GM10847 (cell line): ENCODE data around the gene ATF6.

Source experiments
- POLR2A ChIP-seq: IDR thresholded peaks from 2 replicates; pipeline ENCODE4 v1.6.1; 2011; ENCODE audit not compliant: insufficient read length; ENCODE audit errors: extremely low read depth

Gene ATF6

GRCh38 chr1:161801955-161802354 lies 35.8 kb downstream of the ATF6 start:
- TF ChIP-seq POLR2A, result no peak

GRCh38 chr1:161803181-161803580 lies 37.1 kb downstream of the ATF6 start:
- no peak for TF ChIP-seq POLR2A

- no peak for TF ChIP-seq POLR2A
These were observed 39.5 kb downstream of the ATF6 start for GRCh38 chr1:161805399-161806197.

GRCh38 chr1:161810780-161811179 lies 44.7 kb downstream of the ATF6 start:
- no peak for TF ChIP-seq POLR2A

- TF ChIP-seq POLR2A, result no peak
These were observed 50.1 kb downstream of the ATF6 start for GRCh38 chr1:161816201-161816600.

GRCh38 chr1:161817176-161817730 lies 51.1 kb downstream of the ATF6 start:
- TF ChIP-seq POLR2A, result no peak

- TF ChIP-seq POLR2A, result no peak
These were observed 54.8 kb downstream of the ATF6 start for GRCh38 chr1:161820914-161821313.

GRCh38 chr1:161824618-161825017 lies 58.5 kb downstream of the ATF6 start:
- TF ChIP-seq POLR2A, result no peak

GRCh38 chr1:161825831-161826230 lies 59.7 kb downstream of the ATF6 start:
- TF ChIP-seq POLR2A, result no peak

- TF ChIP-seq POLR2A, result no peak
These were observed 60.4 kb downstream of the ATF6 start for GRCh38 chr1:161826478-161826877.

GRCh38 chr1:161827786-161828185 lies 61.7 kb downstream of the ATF6 start:
- no peak for TF ChIP-seq POLR2A

- no peak for TF ChIP-seq POLR2A
These were observed 68.9 kb downstream of the ATF6 start for GRCh38 chr1:161834967-161835550.

GRCh38 chr1:161836018-161836417 lies 69.9 kb downstream of the ATF6 start:
- TF ChIP-seq POLR2A, result no peak

- TF ChIP-seq POLR2A, result no peak
These were observed 72.2 kb downstream of the ATF6 start for GRCh38 chr1:161838362-161838761.

- TF ChIP-seq POLR2A, result no peak
These were observed 72.8 kb downstream of the ATF6 start for GRCh38 chr1:161838885-161839284.

- no peak for TF ChIP-seq POLR2A
These were observed 73.5 kb downstream of the ATF6 start for GRCh38 chr1:161839591-161839990.
